HG02763 (cell line): ENCODE results near the gene ZNF816.
"Not testable (repeated sequence)": the region's sequence is repeated elsewhere in the genome, so short reads cannot be mapped to it uniquely, and the experiment has no call there.

Experiments
- ATAC-seq: cut with Tn5 transposase; IDR thresholded peaks from one replicate; pipeline ENCODE4 v1.9.1; 2021; ENCODE audit warnings: mild to moderate bottlenecking, moderate library complexity; ENCODE audit not compliant: unreplicated experiment

The ZNF816 gene

DNA sequence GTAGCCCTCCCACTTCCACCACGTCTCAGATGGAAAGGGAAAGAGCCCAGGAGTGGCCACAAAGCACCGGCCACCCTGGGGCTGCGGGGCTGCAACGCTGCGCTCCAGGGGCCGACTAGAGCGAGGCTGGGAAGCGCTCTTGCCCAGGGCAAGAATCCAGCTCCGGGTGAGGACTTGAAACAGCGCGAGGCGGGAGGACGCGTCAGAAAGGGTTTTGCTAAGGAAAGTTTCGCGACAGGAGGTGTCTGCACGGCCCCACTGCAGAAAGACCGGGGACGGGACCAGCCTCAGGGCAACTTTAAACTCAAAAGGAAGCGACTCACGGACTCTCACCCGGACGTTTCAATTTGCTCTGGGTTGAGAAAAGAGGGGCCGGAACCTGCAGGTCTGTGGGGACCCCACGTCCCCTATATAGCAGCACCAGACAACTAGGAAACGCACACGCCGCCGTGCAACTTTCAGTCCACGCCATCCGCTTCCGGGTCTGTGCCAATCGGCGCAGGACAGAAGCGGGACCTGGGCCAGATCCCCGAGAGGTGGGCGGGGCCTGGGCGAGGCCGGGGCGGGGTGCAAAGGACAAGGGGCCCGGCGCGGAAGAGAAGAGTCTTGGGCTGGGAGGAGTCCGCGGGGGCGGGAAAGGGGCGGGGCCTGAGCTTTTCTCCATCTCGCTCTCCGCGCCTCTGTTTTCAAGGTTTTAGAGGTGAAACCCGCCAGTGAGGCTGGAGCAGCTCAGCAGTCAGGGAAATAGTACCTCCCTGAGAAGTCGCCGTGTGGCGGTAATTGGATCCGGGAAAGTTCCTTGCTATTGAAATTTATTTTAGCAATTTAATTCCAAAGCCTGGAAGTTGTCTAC is at the start of gene ZNF816:
Gene ZNF816, minus strand, starts transcription at position 488 of the 853 bp plus-strand sequence. CDS start 6,792 bp downstream, outside the sequence.
- ATAC-seq = peak; percentile 99

DNA sequence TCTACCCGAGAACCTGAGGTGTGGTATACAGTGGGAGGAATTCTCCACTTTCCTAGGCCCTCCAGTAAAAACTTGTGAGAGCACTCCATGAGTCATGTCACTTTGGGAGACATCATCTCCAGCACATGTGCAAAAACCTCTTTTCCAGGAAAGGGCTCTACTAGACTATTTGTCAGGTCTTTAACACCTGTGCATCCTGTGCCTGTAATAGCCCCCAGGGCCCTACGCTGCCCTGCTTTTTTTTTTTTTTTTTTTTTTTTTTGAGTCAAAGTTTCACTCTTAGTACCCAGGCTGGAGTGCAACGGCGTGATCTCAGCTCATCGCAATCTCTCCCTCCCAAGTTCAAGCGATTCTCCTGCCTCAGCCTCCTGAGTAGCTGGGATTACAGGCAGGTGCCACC is 49.3 kb upstream of the ZNF816 start:
- no peak for ATAC-seq

DNA sequence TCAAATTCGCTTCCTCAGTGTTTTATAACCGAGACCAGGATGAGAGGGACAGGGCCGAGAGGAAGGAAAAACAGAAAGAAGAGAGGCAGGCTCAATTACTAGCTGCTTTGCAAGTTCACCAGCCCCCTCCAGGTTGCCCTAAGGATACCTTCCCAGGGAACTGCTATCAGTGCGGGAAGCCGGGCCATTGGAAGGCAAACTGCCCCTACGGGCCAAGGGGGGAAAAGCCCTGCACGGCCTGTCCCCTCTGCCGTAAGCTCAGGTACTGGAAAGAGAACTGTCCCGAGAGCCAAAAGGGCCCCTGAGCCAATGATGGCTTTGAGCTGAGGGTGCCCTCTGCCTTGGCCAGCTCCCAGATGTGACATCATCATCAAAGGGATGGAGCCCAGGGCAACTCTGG is 47.8 kb upstream of the ZNF816 start:
- ATAC-seq = no peak

DNA sequence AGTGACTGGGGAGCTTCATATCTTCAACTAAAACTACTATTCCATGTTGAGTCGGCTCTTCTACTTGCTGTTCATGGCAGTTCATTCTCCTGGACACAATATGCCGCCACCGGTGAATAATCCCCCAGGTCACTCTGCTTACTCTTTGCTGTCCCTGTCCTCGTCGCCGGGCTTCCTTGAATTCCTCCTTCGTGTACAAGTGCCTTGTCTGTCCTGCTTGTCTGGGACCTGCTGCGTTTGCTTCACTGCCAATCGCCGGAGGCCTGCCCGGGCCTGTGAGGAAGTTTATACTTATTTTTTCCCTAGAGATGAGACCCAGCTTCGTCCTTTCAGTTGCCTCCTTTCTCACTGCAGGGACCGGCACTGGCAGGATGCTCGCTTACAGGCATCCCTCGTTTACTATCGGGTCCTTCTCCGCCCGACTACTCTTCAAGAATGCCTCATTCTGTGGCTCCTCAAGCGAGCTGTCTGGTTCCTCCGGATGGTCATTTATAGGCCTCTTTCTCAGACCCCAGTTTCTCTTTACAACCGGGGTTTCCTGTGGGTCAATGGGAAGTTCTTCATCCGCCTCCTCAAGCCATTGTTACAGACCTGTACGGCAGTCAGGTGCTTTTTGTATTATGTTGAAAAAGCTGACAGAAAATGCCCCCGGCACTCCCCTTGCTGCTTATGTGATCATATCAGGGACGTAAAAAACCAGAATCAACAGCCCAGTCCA is 45.5 kb upstream of the ZNF816 start:
- ATAC-seq = no peak

DNA sequence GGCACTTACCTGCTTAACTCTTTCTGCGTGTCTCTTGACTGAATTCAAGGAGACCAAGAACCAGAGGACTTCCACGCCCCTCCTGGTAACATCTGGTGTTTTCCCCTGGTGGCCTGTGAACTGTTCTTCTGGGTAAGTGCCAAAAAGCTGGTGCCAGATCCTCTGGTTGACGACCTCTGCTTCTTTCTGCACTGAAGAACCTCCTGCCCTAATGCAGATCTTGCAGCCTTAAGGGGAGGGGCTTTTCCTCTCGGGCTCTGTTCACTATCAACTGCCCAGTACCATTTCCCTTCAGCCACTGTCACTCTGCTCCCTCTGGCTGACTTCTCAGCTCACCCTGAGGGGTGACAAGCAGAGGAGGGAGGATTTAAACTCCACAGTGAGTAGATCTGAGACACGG is 44.9 kb upstream of the ZNF816 start:
- ATAC-seq = no peak

DNA sequence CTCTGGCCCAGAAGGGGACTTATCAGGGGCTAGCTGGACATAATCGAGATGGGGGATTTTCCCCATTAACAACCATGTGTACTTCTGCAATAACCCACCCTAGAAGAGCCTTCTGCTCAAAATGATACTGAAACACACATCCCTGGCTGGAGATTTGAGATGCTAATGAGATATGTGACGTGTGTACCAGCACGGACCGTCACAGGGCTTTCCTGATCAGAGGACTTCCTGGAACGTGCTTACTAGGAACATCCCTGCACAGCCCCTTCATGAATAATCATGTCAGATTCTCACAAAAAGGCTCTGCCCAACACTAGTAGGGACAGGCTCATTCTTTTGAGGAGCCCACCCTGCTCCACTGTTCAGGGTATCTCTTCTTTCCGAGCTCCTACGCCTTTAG is 44.5 kb upstream of the ZNF816 start:
- ATAC-seq = no peak

DNA sequence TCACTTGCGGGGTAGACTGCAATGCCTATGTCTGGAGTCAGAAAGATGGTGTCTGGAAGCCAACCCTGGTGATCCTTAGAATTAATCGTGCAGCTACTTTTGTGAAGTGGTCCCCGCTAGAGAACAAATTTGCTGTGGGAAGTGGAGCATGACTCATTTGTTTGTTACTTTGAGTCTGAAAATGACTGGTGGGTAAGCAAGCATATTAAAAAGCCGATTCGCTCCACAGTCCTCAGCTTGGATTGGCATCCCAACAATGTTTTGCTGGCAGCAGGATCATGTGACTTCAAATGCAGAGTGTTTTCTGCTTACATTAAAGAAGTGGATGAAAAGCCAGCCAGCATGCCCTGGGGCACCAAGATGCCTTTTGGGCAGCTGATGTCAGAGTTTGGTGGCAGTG is 41.6 kb upstream of the ZNF816 start:
- no peak for ATAC-seq

DNA sequence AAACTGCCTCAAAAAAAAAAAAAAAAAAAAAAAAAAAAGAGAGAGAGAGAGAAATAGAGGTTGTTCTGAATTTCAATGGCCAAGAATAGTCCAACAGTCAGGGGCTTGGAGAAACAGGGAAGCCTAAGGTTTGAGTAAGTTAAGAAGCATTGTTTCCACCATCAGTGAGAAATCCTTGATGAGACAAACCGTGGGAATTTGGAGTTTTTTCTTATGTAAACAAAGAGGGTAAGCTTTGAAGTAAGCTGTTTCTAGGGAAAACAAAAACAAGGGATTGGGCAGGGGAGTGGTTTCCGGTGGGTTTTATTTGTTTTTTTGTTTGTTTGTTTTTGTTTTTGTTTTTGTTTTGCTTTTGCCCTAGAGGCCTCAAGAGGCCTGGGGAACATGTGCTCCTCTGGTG is 39.8 kb upstream of the ZNF816 start:
- no peak for ATAC-seq

DNA sequence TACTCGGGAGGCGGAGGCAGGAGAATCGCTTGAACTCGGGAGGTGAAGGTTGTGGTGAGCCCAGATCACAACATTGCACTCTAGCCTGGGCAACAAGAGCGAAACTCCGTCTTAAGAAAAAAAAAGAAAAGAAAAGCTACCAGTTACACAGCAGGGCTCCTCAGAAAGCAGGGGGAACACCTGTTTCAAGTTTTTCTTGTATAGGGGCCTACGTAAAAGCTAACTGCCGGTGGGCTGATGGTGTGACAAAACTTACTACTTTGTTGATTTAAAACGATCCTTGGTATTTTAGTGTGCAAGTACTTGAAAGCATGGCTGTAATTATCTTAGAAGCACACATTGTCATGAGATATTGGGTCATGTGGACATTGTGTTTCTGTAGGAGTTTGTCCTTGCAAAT is 35.3 kb upstream of the ZNF816 start:
- no peak for ATAC-seq

DNA sequence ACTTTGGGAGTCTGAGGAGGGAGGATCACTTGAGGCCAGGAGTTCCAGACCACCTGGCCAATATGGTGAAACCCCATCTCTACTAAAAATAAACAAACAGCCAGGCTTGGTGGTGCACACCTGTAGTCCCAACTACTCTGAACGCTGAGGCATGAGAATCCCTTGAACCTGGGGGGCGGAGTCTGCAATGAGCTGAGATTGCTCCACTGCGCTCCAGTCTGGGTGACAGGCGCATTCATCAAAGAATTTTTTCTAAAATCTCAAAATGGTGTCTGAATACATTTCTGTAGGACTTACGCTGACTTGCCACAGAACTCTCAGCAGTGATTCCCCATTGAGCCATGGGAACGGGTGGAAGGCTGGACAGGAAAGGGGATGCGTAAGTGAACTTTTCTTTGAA is 33.0 kb upstream of the ZNF816 start:
- ATAC-seq = no peak

DNA sequence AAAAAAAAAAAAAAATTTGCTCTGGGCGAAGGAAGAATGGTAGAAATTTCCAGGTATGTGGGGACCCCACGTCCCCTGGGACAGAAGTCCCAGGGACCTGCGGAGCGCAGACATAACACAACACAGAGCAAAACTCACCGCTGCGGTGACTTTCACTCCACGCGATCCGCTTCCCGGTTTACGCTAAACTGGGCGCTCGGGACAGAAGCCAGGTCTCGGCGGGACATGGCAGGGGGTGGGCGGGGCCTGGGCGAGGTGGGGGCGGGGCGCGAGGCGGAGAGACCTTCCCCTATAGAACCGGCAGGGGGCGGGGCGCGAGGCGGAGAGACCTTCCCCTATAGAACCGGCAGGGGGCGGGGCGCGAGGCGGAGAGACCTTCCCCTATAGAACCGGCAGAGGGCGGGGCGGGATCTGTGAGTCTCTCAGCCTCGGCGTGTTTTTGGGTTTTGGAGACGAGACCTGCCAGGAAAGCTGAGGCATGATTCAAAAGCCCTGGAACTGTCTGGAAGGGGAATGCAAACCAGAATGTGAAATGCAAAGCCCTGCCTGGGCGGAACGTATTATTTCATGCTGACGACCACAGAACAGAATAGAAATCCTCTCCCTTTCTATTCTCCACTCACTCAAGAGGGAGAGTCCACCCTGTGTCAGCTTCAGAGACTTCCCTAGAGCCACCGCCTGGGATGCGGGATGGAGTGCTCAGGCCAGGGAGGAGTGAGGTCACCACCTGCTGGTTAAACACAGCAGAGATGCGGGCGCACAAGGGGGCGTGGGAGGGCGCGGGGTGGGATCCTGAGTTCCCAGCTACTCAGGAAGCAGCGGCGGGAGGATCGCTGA is 30.9 kb upstream of the ZNF816 start:
- ATAC-seq = no peak

DNA sequence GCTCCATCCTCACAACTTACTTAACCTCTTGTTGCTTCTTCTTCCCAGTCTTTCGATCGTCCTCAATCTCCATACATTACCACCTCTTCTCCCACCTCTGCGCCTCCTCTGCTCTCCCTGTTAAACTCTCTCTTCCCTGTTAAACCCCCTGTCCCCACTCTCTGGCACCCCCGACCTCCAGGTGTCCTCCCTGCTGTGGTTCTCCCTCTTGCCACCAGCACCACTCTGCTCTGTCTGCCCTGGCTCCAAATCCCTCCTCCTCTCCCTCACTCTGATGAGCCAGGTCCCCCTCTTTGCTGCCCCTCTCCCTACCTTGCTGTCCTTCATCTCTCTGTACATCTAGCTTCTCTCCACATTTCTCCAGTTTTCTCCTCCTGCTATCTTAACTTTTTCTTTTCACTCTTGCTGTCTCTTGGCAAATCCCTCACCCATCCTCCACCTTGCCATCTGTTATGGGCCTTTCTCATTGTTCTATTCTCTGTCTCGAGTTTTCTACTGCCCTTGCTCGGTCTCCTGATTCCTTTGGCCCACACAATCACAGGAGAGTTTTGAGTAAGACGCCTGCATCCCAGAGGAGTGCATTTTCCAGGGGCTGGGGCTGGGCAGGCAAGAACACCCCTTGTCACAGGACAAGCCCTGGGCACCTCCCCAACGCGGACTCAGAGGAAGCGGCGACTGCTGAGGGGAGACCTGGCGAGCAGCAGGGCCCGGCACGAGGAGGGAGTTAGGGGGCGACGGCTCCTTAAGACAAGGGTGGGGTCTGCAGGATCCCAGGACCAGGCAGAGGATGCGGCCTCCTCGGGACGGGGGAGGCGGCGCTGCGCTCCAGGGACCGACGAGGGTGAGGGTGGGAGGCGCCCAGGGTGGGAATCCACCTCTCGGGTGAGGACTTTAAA is 29.7 kb upstream of the ZNF816 start:
- ATAC-seq = no peak

DNA sequence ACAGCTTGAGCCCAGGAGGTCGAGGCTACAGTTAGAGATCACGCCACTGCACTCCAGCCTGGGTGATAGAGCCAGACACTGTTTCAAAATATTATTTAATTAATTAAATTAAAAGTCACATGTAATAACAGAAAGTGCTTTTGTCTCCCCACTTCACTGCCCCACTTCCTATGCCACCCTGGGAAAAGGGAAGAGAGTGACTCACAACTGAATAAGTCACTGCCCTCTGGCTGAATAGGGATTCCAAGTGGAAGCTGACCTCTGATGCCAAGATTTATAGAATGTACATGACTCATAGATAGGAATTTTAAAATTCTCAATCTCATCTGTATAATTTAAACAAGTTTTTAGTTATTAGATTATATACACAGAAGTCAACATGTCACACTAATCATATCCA is 28.8 kb upstream of the ZNF816 start:
- ATAC-seq = no peak

DNA sequence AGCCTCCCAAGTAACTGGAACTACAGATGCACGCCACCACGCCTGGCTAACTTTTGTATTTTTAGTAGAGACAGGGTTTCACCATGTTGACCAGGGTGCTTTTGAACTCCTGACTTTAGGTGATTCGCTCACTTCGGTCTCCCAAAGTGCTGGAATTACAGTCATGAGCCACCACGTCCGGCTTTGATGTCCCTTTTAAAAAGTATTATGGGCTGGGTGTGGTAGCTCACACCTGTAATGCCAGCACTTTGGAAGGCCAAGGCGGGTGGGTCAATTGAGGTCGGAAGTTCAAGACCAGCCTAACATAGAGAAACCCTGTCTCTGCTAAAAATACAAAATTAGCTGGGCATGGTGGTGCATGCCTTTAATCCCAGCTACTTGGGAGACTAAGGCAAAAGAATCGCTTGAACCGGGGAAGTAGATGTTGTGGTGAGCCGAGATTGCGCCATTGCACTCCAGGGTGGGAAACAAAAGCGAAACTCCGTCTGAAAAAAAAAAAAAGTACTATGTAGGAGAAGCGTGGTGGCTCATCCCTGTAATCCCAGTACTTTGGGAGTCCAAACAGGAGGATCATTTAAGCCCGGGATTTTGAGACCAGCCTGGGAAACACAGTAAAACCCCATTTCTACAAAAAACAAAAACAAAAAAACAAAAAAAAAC is 28.2 kb upstream of the ZNF816 start:
- no peak for ATAC-seq

DNA sequence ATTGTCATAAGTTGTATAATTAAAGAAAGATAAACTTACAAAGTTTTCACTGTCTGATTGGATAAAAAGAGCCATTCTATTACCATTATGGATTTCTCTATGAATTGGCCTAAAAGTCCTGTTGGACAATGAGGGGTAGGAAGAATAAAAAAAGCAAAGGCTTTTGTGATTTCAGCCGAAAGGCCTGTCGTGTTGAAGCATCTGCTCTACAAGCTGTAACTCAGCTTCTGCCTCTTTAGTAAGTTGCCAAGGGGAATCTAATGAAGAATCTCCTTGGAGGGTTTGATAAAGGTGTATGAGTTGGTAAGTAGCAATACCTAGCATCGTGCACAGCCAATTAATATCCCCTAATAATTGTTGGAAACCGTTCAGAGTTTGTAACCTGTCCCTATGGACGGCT is 25.8 kb upstream of the ZNF816 start:
- no peak for ATAC-seq

DNA sequence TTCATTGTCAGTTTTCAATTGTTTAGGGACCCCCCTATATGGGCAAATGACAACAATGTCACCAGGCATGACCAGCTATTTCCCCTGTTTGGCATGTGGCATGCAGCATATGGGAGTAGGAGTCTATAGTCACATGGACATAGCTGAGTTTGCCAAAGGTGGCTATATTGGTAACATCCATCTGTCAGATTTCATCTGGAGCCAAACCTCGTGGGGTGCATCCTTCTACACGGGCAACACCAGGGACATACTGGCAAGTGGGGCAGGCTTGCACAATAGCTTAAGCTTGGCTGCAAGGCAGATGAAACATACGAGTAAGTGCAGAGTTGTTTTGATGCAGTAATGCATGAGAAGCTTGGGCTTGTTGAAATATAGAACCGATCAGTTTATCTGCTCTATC is 24.5 kb upstream of the ZNF816 start:
- ATAC-seq = no peak

DNA sequence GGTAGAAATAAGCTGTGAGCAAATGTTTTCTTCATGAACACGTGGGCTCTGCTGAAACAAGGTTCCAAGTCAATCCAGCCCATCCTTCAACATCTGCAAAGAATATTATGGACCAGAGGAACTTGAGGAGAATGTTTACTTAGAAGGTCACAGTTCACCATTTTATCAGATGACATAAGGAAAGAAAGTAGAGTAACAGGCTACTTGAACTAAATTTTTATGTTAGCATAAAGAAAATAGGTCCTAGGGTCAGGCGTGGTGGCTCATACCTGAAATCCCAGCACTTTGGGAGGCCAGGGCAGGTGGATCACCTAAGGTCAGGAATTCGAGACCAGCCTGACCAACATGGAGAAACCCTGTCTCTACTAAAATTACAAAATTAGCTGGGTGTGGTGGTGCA is 20.5 kb upstream of the ZNF816 start:
- not testable (repeated sequence) for ATAC-seq

DNA sequence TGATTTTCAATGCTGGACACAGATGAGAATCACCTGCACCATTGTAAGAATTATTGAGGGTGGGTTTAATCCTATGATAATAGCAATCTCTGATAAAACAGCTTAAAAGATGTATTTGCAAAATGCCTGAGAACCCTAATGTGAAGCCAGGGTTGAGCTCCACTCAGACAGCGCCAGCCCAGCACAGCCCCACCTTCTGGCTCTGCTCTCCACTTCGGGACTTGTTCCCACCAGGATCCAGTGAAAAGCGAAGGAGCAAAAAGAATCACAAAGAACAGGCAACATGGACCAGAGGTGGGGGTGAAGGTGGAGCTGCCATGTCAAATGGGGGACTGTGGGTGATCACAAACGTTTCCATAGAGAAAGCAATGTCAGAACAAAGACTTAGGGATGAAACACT is 18.6 kb upstream of the ZNF816 start:
- no peak for ATAC-seq

DNA sequence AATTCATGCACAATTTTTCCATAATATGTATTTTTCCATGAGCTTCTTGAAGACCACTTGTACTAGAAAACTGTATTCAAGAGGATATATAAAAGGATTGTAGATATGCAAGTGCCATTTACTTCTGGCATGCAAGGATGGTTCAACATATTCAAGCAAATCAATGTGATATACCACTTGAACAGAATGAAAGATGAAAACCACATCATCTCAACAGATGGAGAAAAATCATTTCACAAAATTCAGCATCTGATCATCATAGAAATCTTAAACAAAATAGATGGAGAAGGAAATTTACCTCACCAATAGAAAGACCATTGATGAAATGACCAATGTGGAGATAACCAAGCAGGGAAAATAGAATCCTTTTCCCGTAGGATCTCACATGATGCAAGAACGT is 5.1 kb upstream of the ZNF816 start:
- no peak for ATAC-seq

DNA sequence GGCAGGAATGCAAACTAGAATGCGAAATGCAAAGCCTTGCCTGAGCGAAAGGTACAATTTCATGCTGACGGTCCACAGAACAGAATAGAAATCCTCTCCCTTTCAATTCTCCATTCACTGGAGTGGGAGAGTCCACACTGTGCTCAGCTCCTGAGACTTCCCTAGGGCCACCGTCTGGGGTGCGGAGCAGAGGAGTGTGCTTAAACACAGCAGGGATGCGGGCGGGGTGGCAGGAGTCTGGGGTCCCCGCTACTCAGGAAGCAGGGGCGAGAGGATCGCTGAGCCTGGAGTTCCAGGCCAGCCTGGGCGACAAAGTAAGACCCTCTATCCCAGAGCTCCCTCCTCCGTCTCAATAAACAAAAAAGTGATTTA is 552 bp upstream of the ZNF816 start:
- ATAC-seq = peak; percentile 2
